Activated CD4-positive, alpha-beta memory T cell treated with anti-CD3 and anti-CD28 coated beads for 36 hours (primary cell): Measurements from ENCODE around the gene CDK17. TPM values are rescaled to one million over a fixed set of nuclear protein-coding genes. Genes with fewer than 3 reads are reported as not detected.
A peak's percentile ranks its signal among the peaks of the same experiment; 100 is the strongest.
"Not testable (repeated sequence)": the region's sequence is repeated elsewhere in the genome, so short reads cannot be mapped to it uniquely, and the experiment has no call there.

Experiments
- CTCF ChIA-PET: fragments of 350-600 bp; sonication (Branson Sonifier 250); formaldehyde crosslinking; loops from one replicate; lab custom pipeline; 2021; ENCODE audit warnings: antibody characterized with exemption, inconsistent platforms; lab: Charles Lee
- POLR2A ChIA-PET: fragments of 350-600 bp; sonication (Branson Sonifier 250); formaldehyde crosslinking; loops from one replicate; lab custom pipeline; 2021; ENCODE audit warnings: antibody characterized with exemption; lab: Charles Lee
- DNase-seq: peaks from one replicate; pipeline ENCODE4 v3.0.0-alpha.2; 2020
- H3K27ac Mint-ChIP-seq: one replicate; pipeline ENCODE4 v1.8.0; 2021; ENCODE audit warnings: mixed read lengths
- H3K27me3 Mint-ChIP-seq: one replicate; pipeline ENCODE4 v1.8.0; 2021; ENCODE audit warnings: mixed read lengths
- H3K36me3 Mint-ChIP-seq: one replicate; pipeline ENCODE4 v1.8.0; 2021; ENCODE audit warnings: mixed read lengths
- H3K4me1 Mint-ChIP-seq: one replicate; pipeline ENCODE4 v1.8.0; 2021; ENCODE audit warnings: low read depth, mixed read lengths
- H3K4me3 Mint-ChIP-seq: one replicate; pipeline ENCODE4 v1.8.0; 2021; ENCODE audit warnings: mild to moderate bottlenecking, mixed read lengths
- H3K9me3 Mint-ChIP-seq: one replicate; pipeline ENCODE4 v1.8.0; 2021; ENCODE audit warnings: mixed read lengths
- intact Hi-C: fragments of 100-400 bp; cut with micrococcal nuclease; formaldehyde crosslinking; loops from one replicate; pipeline ENCODE4 v1.15.1; 2023
- total RNA-seq, 2 experiments: library from RNA; stranded (reverse); gene quantifications; one replicate each; pipeline ENCODE4 v1.2.3, GENCODE V29; 2021

CDK17 gene
- total RNA-seq, 2 experiments from 2014 or later = 34.5 to 35.7 TPM

DNA sequence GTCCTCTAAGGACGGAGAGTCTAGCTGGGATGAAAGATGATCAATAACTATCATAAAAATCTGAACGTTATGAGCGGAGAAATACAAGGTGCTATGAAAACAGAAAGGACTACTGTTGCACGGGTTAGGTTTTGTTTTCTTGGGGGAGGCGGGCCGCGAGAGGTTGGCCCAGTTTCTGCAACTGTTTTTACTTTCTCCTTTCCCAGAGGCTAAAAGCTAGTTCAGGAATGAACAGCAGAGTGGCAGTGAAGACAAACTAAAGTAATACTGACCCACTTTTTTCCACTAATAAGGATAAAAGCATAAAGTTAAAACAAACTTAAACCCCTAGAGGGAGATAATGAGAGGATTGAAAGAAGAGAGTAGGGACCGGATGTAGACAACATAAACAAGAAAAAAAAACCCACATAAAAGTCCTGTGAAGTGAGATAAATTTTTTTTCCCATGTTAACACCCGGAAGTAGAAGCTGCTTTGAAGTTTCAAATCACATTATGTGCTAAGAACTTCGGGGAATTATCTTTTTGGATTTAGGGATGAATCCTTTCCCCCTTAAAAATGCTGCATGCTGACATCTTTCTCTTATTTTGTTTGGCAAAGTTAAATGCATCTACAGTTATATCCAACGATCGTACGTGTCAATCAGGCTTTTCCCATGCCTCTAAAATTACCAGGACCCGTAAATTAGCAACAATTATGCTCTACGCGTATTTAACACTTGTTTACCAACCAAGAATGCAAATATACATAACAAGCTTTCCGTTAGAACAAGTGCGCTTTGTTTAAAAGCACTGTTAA is 1.0 kb upstream of the CDK17 start:
- H3K4me3 Mint-ChIP-seq = peak overlapping the region; percentile 86
- intact Hi-C loops = loop anchor here (1.0 to 5.0 kb wide), 12 partner anchors 24 to 354 kb away; partner anchors contain the start of gene CFAP54
- DNase-seq = peak; percentile 68
- H3K27me3 Mint-ChIP-seq = no peaks in the 10 kb centered on the region
- peak overlapping the region; percentile 97 for H3K27ac Mint-ChIP-seq
- H3K9me3 Mint-ChIP-seq = no peaks in the 10 kb centered on the region
- H3K4me1 Mint-ChIP-seq = peaks cover 29% of the 10 kb centered on the region
- ChIA-PET POLR2A (interaction anchor here (0.6 to 2.8 kb wide), 9 partner anchors 28 to 482 kb away, joined by 3 to 18 read pairs (median 3); partner anchors contain the start of genes CFAP54 and LTA4H), CTCF (interaction anchor here (0.6 to 5.3 kb wide), 34 partner anchors 9 to 366 kb away, joined by 3 to 42 read pairs (median 4); partner anchors contain the start of genes CFAP54 and LTA4H)
- H3K36me3 Mint-ChIP-seq = peaks cover 2% of the 10 kb centered on the region

DNA sequence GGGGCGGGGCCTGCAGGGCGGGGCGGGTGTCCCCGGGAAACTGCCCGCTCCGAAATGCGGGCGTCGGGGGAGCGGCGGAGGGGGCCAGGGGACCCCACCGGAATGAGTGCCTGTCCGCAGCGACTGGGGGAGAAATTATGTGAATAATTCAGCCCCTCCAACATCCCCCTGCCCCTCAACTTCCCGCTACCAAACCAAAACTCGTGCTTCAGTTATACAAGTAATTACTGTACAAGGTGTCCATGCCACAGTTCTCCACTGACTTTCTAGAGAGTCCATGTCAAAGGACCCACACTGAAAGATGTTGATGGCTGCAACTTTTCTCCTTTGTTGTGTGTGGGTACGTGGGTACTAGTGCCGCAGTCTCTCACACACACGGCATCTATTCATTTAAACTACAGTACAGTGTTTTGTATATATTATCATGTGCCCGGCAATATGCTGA is 414 bp upstream of the CDK17 start:
- no peaks in the 10 kb centered on the region for H3K9me3 Mint-ChIP-seq
- ChIA-PET POLR2A (interaction anchor here (0.7 to 2.8 kb wide), 14 partner anchors 22 to 365 kb away, joined by 3 to 18 read pairs (median 4); partner anchors contain the start of genes CFAP54 and LTA4H), CTCF (interaction anchor here (0.6 to 5.3 kb wide), 33 partner anchors 10 to 402 kb away, joined by 3 to 42 read pairs (median 4); partner anchors contain the start of genes CFAP54 and LTA4H)
- peaks cover 35% of the 10 kb centered on the region for H3K4me1 Mint-ChIP-seq
- H3K27me3 Mint-ChIP-seq = no peaks in the 10 kb centered on the region
- intact Hi-C loops = loop anchor here (1.0 to 5.0 kb wide), 13 partner anchors 25 to 353 kb away; partner anchors contain the start of gene CFAP54
- DNase-seq = no peak
- H3K36me3 Mint-ChIP-seq = peaks cover 2% of the 10 kb centered on the region
- peak overlapping the region; percentile 97 for H3K27ac Mint-ChIP-seq
- peak overlapping the region; percentile 86 for H3K4me3 Mint-ChIP-seq

DNA sequence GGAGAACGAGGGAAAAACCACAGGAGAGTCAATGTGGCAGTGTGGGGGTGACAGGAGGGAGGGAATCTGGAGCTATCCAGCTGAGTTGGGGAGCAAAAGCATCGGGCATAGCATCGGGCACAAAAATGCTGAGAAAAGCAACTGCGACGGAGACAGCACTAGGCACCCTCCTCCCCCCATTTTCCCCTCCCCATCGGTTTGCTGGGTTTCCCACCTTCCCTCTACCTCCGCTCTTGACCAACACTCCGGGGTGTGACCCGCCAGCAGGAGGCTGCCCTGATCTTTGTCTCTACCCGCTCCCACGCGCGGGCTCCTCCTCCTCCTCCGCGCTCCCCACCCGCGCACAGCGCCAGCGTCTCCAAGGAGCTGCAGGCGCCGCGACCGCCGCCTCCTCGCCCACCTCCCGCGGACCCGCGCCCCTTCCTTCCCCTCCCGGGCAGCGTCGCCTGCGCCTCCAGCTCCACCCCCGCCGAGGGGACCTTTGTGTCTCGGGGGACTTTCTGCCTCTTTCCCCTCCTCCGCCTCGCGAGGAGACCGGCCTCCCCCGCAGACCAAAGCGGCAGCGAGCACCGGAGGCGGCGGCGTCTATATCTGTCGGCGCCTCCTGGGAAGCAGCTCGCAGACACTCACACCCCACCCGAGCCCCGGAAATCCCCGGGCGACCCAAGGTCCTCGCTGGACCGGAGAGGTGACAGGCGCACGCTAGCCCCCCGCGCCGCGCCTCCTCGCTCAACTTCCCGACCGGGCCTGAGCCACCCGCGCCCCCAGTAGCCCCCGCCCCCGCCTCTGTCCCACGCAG is 920 bp downstream of the CDK17 start:
- Mint-ChIP-seq H3K36me3 (peaks cover 2% of the 10 kb centered on the region), H3K27me3 (no peaks in the 10 kb centered on the region), H3K9me3 (no peaks in the 10 kb centered on the region), H3K4me1 (peaks cover 41% of the 10 kb centered on the region), H3K4me3 (peak overlapping the region; percentile 86), H3K27ac (peak overlapping the region; percentile 97)
- intact Hi-C loops = loop anchor here (1.0 to 10.0 kb wide), 2 partner anchors 105 to 364 kb away; partner anchors contain the start of gene LTA4H
- POLR2A ChIA-PET = interaction anchor here (0.6 to 2.8 kb wide), 18 partner anchors 8 to 351 kb away, joined by 3 to 18 read pairs (median 4); partner anchors contain the start of gene CFAP54
- CTCF ChIA-PET = interaction anchor here (0.6 to 5.3 kb wide), 35 partner anchors 10 to 457 kb away, joined by 3 to 42 read pairs (median 4); partner anchors contain the start of genes CCDC38 and CFAP54
- peak; percentile 79 for DNase-seq

DNA sequence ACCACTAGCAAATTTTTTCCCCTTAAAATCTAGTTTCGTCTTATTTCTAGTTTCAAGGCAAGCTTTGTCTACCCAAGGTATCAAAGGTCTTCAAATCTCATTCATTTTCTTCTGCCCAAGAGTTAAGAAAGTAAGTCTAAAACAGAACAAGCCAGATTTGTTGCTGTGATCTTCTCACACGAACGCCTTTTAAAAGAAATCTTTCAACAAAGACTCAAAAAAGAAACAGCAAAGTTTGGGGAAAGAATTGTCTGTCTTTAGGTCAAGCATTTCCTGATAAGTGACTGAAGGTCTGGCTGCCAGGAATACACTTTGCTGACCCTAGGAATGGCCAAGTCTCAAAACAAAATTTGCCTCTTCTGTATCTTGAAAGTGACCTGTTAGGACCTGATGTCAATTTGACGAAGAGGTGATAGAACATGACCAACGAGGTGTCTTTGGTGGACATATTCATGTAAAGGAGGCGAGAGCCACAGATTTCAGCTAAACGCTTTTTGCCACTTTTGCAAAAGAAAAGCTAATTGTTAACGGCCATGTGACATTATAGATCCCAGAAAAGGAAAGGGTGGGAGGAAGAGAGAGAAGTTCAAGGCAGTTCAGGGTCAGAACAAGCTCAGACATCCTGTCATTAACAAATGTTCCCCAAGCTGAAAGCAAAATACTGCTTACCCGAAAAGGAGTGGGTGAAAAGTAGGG is 1.7 kb downstream of the CDK17 start:
- Mint-ChIP-seq H3K9me3 (no peaks in the 10 kb centered on the region), H3K4me3 (peak overlapping the region; percentile 86), H3K36me3 (peaks cover 2% of the 10 kb centered on the region), H3K27ac (peak overlapping the region; percentile 97), H3K4me1 (peaks cover 38% of the 10 kb centered on the region), H3K27me3 (no peaks in the 10 kb centered on the region)
- CTCF ChIA-PET = interaction anchor here (0.6 to 5.3 kb wide), 18 partner anchors 14 to 456 kb away, joined by 3 to 42 read pairs (median 8); partner anchors contain the start of genes CCDC38 and CFAP54
- POLR2A ChIA-PET = interaction anchor here (0.7 to 2.5 kb wide), 12 partner anchors 8 to 221 kb away, joined by 3 to 18 read pairs (median 4); no protein-coding TSS in a partner anchor
- intact Hi-C loops = loop anchor here (1.0 to 10.0 kb wide), 3 partner anchors 20 to 363 kb away; partner anchors contain the start of gene LTA4H
- no peak for DNase-seq

DNA sequence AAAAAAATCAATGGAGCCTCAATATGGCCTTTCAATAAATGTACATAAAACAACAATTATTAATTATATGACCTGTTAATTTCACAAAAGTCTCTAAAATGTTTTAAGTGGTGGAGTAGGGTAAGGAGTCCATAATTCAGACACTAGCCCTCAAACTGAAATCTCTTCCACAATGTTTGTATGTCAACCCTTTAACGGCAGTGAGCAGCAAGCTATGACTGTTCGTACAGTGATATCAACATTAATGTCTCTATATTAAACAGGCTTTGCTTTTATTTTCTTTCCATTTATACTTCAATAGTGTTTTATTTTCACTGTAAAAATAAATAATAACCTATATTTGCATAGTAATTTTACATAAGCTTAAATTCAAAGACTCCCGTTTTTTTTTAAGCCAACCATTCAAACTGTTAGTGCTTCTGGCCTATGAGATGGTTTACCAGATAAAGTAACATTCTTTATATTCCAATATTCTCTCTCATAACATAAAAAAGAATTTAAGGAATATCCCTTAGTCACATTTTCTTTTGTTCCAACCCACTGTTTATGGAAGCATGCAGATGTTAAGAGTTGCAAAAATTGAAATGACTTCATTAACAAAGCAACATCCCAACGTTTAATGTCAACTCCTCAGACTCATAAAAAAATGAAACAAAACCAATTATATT is 2.3 kb downstream of the CDK17 start:
- H3K27ac Mint-ChIP-seq = peak overlapping the region; percentile 97
- CTCF ChIA-PET = interaction anchor here (1.9 to 5.3 kb wide), 4 partner anchors 56 to 183 kb away, joined by 6 to 42 read pairs (median 27); partner anchors contain the start of gene CFAP54
- intact Hi-C loops = loop anchor here (1.0 to 10.0 kb wide), 3 partner anchors 16 to 103 kb away; no protein-coding TSS in a partner anchor
- no peak for DNase-seq
- H3K27me3 Mint-ChIP-seq = no peaks in the 10 kb centered on the region
- POLR2A ChIA-PET = interaction anchor here (1.0 to 2.5 kb wide), 5 partner anchors 19 to 221 kb away, joined by 3 to 18 read pairs (median 3); no protein-coding TSS in a partner anchor
- H3K9me3 Mint-ChIP-seq = no peaks in the 10 kb centered on the region
- H3K4me1 Mint-ChIP-seq = peaks cover 41% of the 10 kb centered on the region
- peak overlapping the region; percentile 86 for H3K4me3 Mint-ChIP-seq
- H3K36me3 Mint-ChIP-seq = peaks cover 2% of the 10 kb centered on the region

DNA sequence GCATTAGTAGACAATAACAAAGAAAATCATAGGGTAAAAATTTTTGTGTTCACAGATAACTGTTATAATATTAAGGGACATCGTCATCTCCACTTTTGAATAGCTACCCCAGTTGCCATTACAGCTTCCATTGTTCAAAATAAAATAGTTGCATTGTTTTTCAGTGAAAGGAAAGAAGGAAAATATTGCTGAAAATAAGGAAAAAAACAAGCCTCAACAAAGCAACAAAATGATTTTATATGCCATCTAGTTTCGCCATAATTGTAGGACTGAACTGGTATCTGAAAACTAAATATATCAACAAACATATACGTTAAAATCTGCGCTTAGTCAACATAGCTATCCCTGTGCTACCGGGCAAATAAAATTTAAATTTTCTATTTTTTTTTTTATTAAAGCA is 3.3 kb downstream of the CDK17 start:
- POLR2A ChIA-PET = no interaction called here
- CTCF ChIA-PET = interaction anchor here (1.9 kb wide), 1 partner anchor 57 kb away, joined by 6 read pairs; no protein-coding TSS in a partner anchor
- H3K4me1 Mint-ChIP-seq = peaks cover 45% of the 10 kb centered on the region
- H3K27ac Mint-ChIP-seq = no peak overlapping the region
- no peaks in the 10 kb centered on the region for H3K9me3 Mint-ChIP-seq
- intact Hi-C loops = loop anchor here (1.0 to 10.0 kb wide), 2 partner anchors 15 to 102 kb away; no protein-coding TSS in a partner anchor
- no peaks in the 10 kb centered on the region for H3K27me3 Mint-ChIP-seq
- H3K4me3 Mint-ChIP-seq = peak overlapping the region; percentile 6
- no peak for DNase-seq
- H3K36me3 Mint-ChIP-seq = peaks cover 2% of the 10 kb centered on the region

DNA sequence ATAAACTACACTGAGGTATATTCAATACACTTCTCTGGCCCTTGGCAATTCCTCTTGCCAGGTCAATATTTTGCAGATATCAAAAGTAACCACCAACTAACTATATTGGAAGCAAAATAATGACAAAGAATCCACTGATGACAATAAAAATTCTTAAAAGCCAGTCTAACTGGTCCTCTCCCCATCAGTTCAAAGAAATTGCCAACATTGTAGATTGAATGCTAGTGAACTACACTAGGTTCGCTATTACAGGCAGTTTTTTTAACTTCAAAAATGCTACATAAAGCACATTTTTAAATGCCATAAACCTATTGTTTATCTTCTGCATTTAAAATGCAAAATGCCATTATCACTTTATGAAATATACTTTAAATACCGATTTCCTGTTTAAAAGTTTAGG is 4.0 kb downstream of the CDK17 start:
- CTCF ChIA-PET = no interaction called here

DNA sequence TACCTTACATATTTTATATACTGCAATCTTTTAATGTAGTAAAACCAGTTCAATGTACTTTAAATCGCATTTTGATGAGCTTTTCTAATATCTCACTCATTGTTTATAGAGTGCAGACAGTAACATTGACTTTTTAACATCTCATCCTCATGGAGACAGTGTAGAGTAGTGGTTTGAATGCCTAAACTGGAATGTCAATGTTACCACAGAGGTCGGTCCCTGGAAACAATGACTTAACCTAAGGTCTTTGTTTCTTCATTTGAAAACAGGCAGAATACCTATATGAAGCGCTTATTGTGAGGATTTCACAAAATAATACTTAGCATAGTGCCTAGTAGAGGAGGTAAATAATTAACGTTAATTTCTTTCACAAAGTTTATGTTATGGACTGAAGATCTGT is 5.0 kb downstream of the CDK17 start:
- intact Hi-C loops = loop anchor here (10.0 kb wide), 1 partner anchor 100 kb away; no protein-coding TSS in a partner anchor
- Mint-ChIP-seq H3K36me3 (peaks cover 2% of the 10 kb centered on the region), H3K4me3 (no peak overlapping the region), H3K27ac (no peak overlapping the region), H3K27me3 (no peaks in the 10 kb centered on the region), H3K9me3 (no peaks in the 10 kb centered on the region), H3K4me1 (peaks cover 46% of the 10 kb centered on the region)
- no peak for DNase-seq
- POLR2A ChIA-PET = no interaction called here
- CTCF ChIA-PET = no interaction called here

More for the DNA sequence above, 4.0 kb downstream of the CDK17 start:
- peaks cover 2% of the 10 kb centered on the region for H3K36me3 Mint-ChIP-seq
- no peak for DNase-seq
- H3K27me3 Mint-ChIP-seq = no peaks in the 10 kb centered on the region
- POLR2A ChIA-PET = no interaction called here
- H3K9me3 Mint-ChIP-seq = no peaks in the 10 kb centered on the region
- no peak overlapping the region for H3K4me3 Mint-ChIP-seq
- intact Hi-C loops = loop anchor here (10.0 kb wide), 1 partner anchor 101 kb away; no protein-coding TSS in a partner anchor
- H3K4me1 Mint-ChIP-seq = peaks cover 44% of the 10 kb centered on the region
- H3K27ac Mint-ChIP-seq = no peak overlapping the region

DNA sequence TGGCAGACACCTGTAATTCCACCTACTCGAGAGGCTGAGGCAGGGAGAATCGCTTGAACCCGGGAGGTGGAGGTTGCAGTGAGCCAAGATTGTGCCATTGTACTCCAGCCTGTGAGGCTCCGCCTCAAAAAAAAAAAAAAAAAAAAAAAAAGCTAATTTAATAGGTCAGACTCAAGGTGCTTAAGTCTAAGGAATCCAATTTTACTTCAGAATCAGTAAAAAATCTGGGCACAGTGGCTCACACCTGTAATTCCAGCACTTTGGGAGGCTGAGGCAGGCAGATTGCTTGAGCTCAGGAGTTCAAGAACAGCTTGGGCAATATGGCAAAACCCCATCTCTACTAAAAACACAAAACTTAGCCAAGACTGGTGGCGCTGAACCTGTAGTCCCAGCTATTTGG is 7.0 kb downstream of the CDK17 start:
- intact Hi-C loops = loop anchor here (10.0 kb wide), 1 partner anchor 98 kb away; no protein-coding TSS in a partner anchor
- H3K27me3 Mint-ChIP-seq, H3K27ac Mint-ChIP-seq, H3K36me3 Mint-ChIP-seq, DNase-seq, H3K9me3 Mint-ChIP-seq, H3K4me3 Mint-ChIP-seq, CTCF ChIA-PET, POLR2A ChIA-PET: not testable (repeated sequence)
- H3K4me1 Mint-ChIP-seq = peaks cover 51% of the 10 kb centered on the region

DNA sequence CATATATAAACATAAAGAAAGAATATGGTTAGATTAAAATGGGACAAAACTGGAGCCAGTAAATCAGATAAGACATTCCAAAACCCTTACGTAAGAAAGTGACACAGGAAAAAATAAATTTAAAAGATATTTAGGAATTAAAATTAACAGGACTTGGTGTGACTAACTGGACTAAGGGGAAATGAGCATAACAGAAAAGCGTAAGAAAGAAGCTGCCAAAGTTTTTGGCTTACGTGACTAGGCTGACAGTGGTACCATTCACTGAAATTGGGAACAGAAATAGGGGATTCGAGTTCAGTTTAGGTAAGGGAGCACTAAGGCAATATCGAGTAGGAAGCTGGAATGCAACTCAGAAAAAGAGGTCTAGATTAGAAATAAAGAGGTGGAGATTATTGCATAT is 7.8 kb downstream of the CDK17 start:
- Mint-ChIP-seq H3K36me3 (peaks cover 2% of the 10 kb centered on the region), H3K4me1 (peaks cover 49% of the 10 kb centered on the region), H3K27ac (no peak overlapping the region), H3K27me3 (no peaks in the 10 kb centered on the region), H3K9me3 (no peaks in the 10 kb centered on the region), H3K4me3 (no peak overlapping the region)
- ChIA-PET CTCF (interaction anchor here (0.6 to 0.9 kb wide), 2 partner anchors 9 to 318 kb away, joined by 3 to 4 read pairs; no protein-coding TSS in a partner anchor), POLR2A (no interaction called here)
- DNase-seq = no peak
- intact Hi-C loops = loop anchor here (10.0 kb wide), 1 partner anchor 98 kb away; no protein-coding TSS in a partner anchor
